Hepatocyte (in vitro differentiated cells): ENCODE measurements around the gene POLR2F. TPM values are rescaled to one million over a fixed set of nuclear protein-coding genes. Genes with fewer than 3 reads are reported as not detected.

ENCODE experiments used
- DNase-seq: peaks from one replicate; pipeline ENCODE4 v3.0.0-alpha.2; 2016; ENCODE audit warnings: low spot score
- H2AFZ ChIP-seq: fragments of 200-600 bp; sonication (generic); 2 replicates; pipeline ENCODE4 v1.6.0; 2016; ENCODE audit warnings: antibody characterized with exemption, mild to moderate bottlenecking
- H3K27ac ChIP-seq: fragments of 200-600 bp; sonication (generic); 2 replicates; pipeline ENCODE4 v1.5.1; 2016; ENCODE audit warnings: mild to moderate bottlenecking
- H3K27me3 ChIP-seq: fragments of 200-600 bp; sonication (generic); 2 replicates; pipeline ENCODE4 v1.6.1; 2016
- H3K36me3 ChIP-seq: fragments of 200-600 bp; sonication (generic); replicated peaks from 2 replicates; pipeline ENCODE4 v1.5.1; 2016; ENCODE audit warnings: low read depth; ENCODE audit not compliant: insufficient read depth
- H3K4me1 ChIP-seq: fragments of 200-600 bp; sonication (generic); 2 replicates; pipeline ENCODE4 v1.5.1; 2016; ENCODE audit warnings: mild to moderate bottlenecking, moderate library complexity; ENCODE audit not compliant: insufficient read depth
- H3K4me2 ChIP-seq: fragments of 200-600 bp; sonication (generic); 2 replicates; pipeline ENCODE4 v1.6.0; 2016
- H3K4me3 ChIP-seq: fragments of 200-600 bp; sonication (generic); 2 replicates; pipeline ENCODE4 v1.5.1; 2016; ENCODE audit warnings: mild to moderate bottlenecking
- H3K79me2 ChIP-seq: fragments of 200-600 bp; sonication (generic); 2 replicates; pipeline ENCODE4 v1.6.0; 2017; ENCODE audit warnings: mild to moderate bottlenecking
- H3K9me2 ChIP-seq: fragments of 200-600 bp; sonication (generic); replicated peaks from 2 replicates; pipeline ENCODE4 v1.6.0; 2017; ENCODE audit warnings: mild to moderate bottlenecking; ENCODE audit not compliant: insufficient read depth
- H3K9me3 ChIP-seq: fragments of 200-600 bp; sonication (generic); 2 replicates; pipeline ENCODE4 v1.5.1; 2016; ENCODE audit warnings: low read depth, mild to moderate bottlenecking
- H4K20me1 ChIP-seq: fragments of 200-600 bp; sonication (generic); 2 replicates; pipeline ENCODE4 v1.6.0; 2016; ENCODE audit warnings: mild to moderate bottlenecking; ENCODE audit not compliant: insufficient read depth, poor library complexity, severe bottlenecking
- CTCF ChIP-seq: fragments of 200-600 bp; sonication (generic); IDR thresholded peaks from 2 replicates; pipeline ENCODE4 v1.5.1; 2016; ENCODE audit warnings: antibody characterized with exemption, mild to moderate bottlenecking; ENCODE audit not compliant: poor library complexity
- EZH2 ChIP-seq: fragments of 200-600 bp; sonication (generic); IDR thresholded peaks from 2 replicates; pipeline ENCODE4 v1.6.1; 2016; ENCODE audit warnings: antibody characterized with exemption, mild to moderate bottlenecking, borderline replicate concordance
- EZH2phosphoT487 ChIP-seq: fragments of 200-600 bp; sonication (generic); IDR thresholded peaks from one replicate; pipeline ENCODE4 v1.6.1; 2018; ENCODE audit warnings: antibody characterized with exemption, mild to moderate bottlenecking, low read depth, moderate library complexity; ENCODE audit not compliant: unreplicated experiment, severe bottlenecking
- WGBS: methylation state at CpG from one replicate; pipeline ENCODE4 v1.1.6; 2016; ENCODE audit warnings: low lambda C conversion rate; ENCODE audit errors: missing lambda C conversion rate; 5-methylcytosine and 5-hydroxymethylcytosine counted together
- polyA plus RNA-seq: library from polyadenylated mRNA; unstranded; fragments of >200 nt; fragmentation: Nextera tagmentation; extraction: Ambion mirVana; gene quantifications from 2 replicates; pipeline ENCODE4 v1.2.1, GENCODE V29; 2016
- total RNA-seq: library from RNA; depleted of rRNA; stranded (reverse); fragments of >200 nt; gene quantifications from 2 replicates; pipeline ENCODE4 v1.2.3, GENCODE V29; 2014

Gene POLR2F
- total and polyA plus RNA-seq, 2 experiments from 2014 or later: 59.4 to 119 TPM

- no peak overlapping the region for H3K4me3 ChIP-seq
- H4K20me1 ChIP-seq: no peaks in the 10 kb centered on the region
- DNase-seq: no peak
- H3K9me3 ChIP-seq: no peaks in the 10 kb centered on the region
- no peaks in the 10 kb centered on the region for H3K27me3 ChIP-seq
- no peak for TF ChIP-seq CTCF
- no peak for TF ChIP-seq EZH2
- no peak for TF ChIP-seq EZH2phosphoT487
- no peaks in the 10 kb centered on the region for H3K79me2 ChIP-seq
- no peak overlapping the region for H3K27ac ChIP-seq
- no peaks in the 10 kb centered on the region for H3K4me1 ChIP-seq
- H2AFZ ChIP-seq: no peak overlapping the region
- no peak overlapping the region for H3K4me2 ChIP-seq
- WGBS: 96% methylated on average over 5 of the region's 5 CpGs
- no peaks in the 10 kb centered on the region for H3K9me2 ChIP-seq
- H3K36me3 ChIP-seq: no peaks in the 10 kb centered on the region
Measured at GRCh38 chr22:37927637-37927936, 25.9 kb upstream of the POLR2F start.

GRCh38 chr22:37929390-37929789 is 24.1 kb upstream of the POLR2F start:
- no peaks in the 10 kb centered on the region for H4K20me1 ChIP-seq
- H3K9me2 ChIP-seq: no peaks in the 10 kb centered on the region
- DNase-seq: no peak
- TF ChIP-seq CTCF (no peak), EZH2phosphoT487 (no peak), EZH2 (no peak)
- no peak overlapping the region for H3K4me2 ChIP-seq
- 95% methylated on average over 5 of the region's 5 CpGs for WGBS
- no peaks in the 10 kb centered on the region for H3K36me3 ChIP-seq
- no peak overlapping the region for H3K4me3 ChIP-seq
- H3K9me3 ChIP-seq: no peaks in the 10 kb centered on the region
- H3K4me1 ChIP-seq: no peaks in the 10 kb centered on the region
- H3K79me2 ChIP-seq: no peaks in the 10 kb centered on the region
- H2AFZ ChIP-seq: no peak overlapping the region
- no peaks in the 10 kb centered on the region for H3K27me3 ChIP-seq
- no peak overlapping the region for H3K27ac ChIP-seq

- Histone ChIP-seq H3K9me2 (no peaks in the 10 kb centered on the region), H3K4me2 (no peak overlapping the region), H3K27me3 (no peaks in the 10 kb centered on the region), H3K36me3 (no peaks in the 10 kb centered on the region), H3K4me1 (no peaks in the 10 kb centered on the region), H4K20me1 (no peaks in the 10 kb centered on the region), H3K79me2 (no peaks in the 10 kb centered on the region), H3K9me3 (no peaks in the 10 kb centered on the region), H3K27ac (no peak overlapping the region), H2AFZ (no peak overlapping the region), H3K4me3 (no peak overlapping the region)
- no peak for DNase-seq
- TF ChIP-seq CTCF: peak; percentile 20
- no peak for TF ChIP-seq EZH2phosphoT487
- TF ChIP-seq EZH2: no peak
- 93% methylated on average over 11 of the region's 11 CpGs for WGBS
Measured at GRCh38 chr22:37930270-37930951, 23.1 kb upstream of the POLR2F start.
